GM10248 (cell line): ENCODE results near the gene TAAR2.

ENCODE experiments used
- CTCF ChIA-PET: fragments of 300-600 bp; sonication (Branson Sonifier 250); formaldehyde crosslinking; extraction: SDS; loops from one replicate; lab custom pipeline; 2021; ENCODE audit warnings: antibody characterized with exemption; lab: Yijun Ruan, JAX
- POLR2A ChIA-PET: fragments of 350-650 bp; sonication (Branson Sonifier 250); formaldehyde crosslinking; extraction: SDS; loops from one replicate; lab custom pipeline; 2020; ENCODE audit warnings: antibody characterized with exemption; lab: Yijun Ruan, JAX
- DNase-seq: peaks from one replicate; pipeline ENCODE4 v3.0.0; 2012; ENCODE audit errors: extremely low spot score
- TF ChIP-seq, protein P1 (sequence below): IDR thresholded peaks from 2 replicates; pipeline ENCODE4 v1.5.1; 2012; ENCODE audit warnings: mild to moderate bottlenecking, low read depth; ENCODE audit errors: extremely low read depth, missing control alignments, control extremely low read depth

The TAAR2 gene

DNA sequence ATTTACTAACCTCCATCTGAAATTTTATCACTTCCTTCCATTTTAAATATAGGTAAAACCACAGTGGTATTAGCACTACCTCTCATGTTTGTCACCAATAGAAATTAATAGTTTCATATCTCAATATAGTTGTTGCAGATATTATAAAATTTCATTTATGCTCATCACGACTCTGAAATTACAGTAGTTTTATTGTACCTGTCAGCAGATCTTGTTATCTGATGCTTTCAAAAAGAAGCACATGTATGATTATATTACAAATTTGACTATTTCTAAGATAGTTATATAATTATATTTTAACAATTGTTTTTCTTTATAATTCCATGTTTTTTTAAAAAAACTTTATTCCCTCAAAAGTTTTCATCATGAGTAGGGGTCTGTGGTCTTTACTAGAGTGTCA lies 39.4 kb downstream of the TAAR2 start:
- ChIA-PET POLR2A (no interaction called here), CTCF (no interaction called here)
- DNase-seq: no peak
- TF ChIP-seq, protein P1, sequence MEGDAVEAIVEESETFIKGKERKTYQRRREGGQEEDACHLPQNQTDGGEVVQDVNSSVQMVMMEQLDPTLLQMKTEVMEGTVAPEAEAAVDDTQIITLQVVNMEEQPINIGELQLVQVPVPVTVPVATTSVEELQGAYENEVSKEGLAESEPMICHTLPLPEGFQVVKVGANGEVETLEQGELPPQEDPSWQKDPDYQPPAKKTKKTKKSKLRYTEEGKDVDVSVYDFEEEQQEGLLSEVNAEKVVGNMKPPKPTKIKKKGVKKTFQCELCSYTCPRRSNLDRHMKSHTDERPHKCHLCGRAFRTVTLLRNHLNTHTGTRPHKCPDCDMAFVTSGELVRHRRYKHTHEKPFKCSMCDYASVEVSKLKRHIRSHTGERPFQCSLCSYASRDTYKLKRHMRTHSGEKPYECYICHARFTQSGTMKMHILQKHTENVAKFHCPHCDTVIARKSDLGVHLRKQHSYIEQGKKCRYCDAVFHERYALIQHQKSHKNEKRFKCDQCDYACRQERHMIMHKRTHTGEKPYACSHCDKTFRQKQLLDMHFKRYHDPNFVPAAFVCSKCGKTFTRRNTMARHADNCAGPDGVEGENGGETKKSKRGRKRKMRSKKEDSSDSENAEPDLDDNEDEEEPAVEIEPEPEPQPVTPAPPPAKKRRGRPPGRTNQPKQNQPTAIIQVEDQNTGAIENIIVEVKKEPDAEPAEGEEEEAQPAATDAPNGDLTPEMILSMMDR: no peak

DNA sequence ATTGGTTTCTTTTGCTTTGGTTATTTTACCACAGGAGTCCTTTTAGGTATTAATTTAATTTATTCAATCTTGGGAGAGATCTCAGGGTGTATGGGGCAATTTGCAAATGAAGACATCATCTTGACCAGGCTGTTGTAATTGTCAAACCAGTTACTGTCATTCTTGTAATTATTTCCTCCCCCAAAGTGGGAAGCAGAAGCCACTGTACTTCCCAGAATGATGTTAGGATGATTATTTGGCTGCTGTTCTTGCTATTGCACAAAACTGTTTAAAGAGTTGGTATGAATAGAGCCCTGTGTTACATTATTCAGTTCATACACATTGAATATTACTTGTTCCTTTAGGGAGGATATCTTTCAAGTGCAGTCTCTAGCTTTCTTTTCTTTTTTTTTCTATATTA lies 52.3 kb downstream of the TAAR2 start:
- ChIA-PET POLR2A (no interaction called here), CTCF (interaction anchor here (1.0 kb wide), 1 partner anchor 8 kb away, joined by 3 read pairs; no protein-coding TSS in a partner anchor)
- no peak for DNase-seq
- TF ChIP-seq, protein P1: no peak

DNA sequence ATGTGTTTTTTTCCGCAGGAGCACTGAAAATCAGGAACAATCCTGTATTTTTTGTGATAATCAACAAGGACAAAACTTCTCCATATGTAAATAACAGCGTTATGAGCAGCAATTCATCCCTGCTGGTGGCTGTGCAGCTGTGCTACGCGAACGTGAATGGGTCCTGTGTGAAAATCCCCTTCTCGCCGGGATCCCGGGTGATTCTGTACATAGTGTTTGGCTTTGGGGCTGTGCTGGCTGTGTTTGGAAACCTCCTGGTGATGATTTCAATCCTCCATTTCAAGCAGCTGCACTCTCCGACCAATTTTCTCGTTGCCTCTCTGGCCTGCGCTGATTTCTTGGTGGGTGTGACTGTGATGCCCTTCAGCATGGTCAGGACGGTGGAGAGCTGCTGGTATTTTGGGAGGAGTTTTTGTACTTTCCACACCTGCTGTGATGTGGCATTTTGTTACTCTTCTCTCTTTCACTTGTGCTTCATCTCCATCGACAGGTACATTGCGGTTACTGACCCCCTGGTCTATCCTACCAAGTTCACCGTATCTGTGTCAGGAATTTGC lies 53.8 kb downstream of the TAAR2 start, which contains the start of gene TAAR6:
TSS of gene TAAR6 (plus strand) at position 102 of the 557 bp plus-strand sequence. CDS start at position 102, 0 bp downstream.
- ChIA-PET POLR2A (no interaction called here), CTCF (no interaction called here)
- TF ChIP-seq, protein P1: no peak
- no peak for DNase-seq

DNA sequence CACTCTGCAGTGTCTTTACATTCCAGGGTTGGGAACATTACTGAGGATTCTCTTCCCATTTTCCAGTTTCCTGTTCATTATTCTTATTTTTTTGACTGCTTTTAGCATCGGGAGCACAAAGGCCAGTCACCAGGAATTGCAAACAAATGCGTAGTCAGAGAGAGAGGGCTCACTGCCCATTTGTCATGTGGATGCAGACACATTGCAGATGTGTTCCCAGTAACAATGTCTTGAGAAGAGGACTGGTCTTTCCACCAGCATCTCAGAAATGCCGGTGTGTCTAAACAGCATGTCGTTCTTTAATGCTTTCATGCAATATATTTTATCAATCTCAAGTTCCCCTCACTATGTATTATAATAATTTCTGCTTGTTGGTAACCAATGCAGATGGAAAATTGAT lies 54.9 kb downstream of the TAAR2 start:
- ChIA-PET CTCF (no interaction called here), POLR2A (no interaction called here)
- no peak for DNase-seq
- TF ChIP-seq, protein P1: no peak

DNA sequence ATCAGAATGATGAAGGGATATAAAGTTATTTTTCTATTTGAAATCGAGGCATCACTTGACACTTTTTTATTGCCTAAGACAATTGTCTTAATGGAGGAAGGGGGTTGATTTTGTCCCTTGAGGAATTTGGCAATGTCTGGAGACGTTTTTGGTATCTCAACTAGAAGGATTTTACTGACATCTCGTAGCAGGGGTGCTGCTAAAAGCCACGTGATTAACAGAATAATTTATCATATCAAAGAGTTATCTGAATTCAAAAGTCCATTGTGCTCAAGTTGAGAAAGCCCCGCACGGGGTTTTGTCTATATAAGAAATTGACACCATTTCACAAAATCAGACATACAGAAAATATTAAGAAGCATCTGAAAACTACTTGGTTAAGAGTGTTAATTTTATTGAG lies 55.5 kb downstream of the TAAR2 start:
- DNase-seq: no peak
- ChIA-PET CTCF (no interaction called here), POLR2A (no interaction called here)
- TF ChIP-seq, protein P1: no peak

DNA sequence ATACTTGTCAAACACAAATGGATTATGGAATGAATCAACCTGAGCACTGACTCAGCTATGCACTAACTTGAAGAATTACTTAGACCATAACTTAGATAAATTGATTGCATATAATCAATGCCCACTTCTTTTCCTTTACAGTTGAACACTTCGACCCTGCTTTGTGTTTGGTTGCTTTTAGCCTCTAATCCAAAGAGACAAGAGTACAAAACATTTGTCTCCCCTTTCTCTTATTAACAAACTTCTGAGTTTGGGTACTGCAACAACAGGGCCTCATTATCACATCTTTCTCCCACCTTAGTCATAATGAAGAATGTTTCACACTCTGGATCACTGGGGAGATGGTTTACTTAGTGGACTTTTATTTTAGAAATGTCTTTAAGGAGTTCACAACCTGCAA lies 56.5 kb downstream of the TAAR2 start:
- no peak for DNase-seq
- CTCF ChIA-PET: interaction anchor here (1.1 kb wide), 1 partner anchor 10 kb away, joined by 3 read pairs; no protein-coding TSS in a partner anchor

More for the DNA sequence above, 56.5 kb downstream of the TAAR2 start:
- TF ChIP-seq, protein P1: no peak
- POLR2A ChIA-PET: no interaction called here
